Heart left ventricle (tissue), 16 donors: Measurements from ENCODE around the gene SRSF12. TPM values are rescaled to one million over a fixed set of nuclear protein-coding genes. Genes with fewer than 3 reads are reported as not detected.

Experiments
- ATAC-seq, 4 donors: fragments of 200-7000 bp; cut with Tn5 transposase; one replicate each; pipeline ENCODE4 v1.9.1; 2020 to 2022; ENCODE audit warnings: moderate library complexity in 4 of 4, mild to moderate bottlenecking in 3 of 4, moderate number of reproducible peaks in 1 of 4
- DNase-seq, 5 donors: peaks; one replicate each; pipeline ENCODE4 v3.0.0-alpha.2; 2020
- H3K27ac ChIP-seq, 12 donors: fragments of 200-600 bp; sonication (generic) in 4 of 12; one replicate each; pipeline versions ENCODE4 v1.5.0 to v1.8.0; 2016 to 2022; ENCODE audit warnings: mild to moderate bottlenecking in 2 of 12
- H3K27me3 ChIP-seq, 9 donors: fragments of 200-600 bp; sonication (generic) in 2 of 9; one replicate each; pipeline versions ENCODE4 v1.5.1 to v1.8.0; 2016 to 2022; ENCODE audit warnings: mild to moderate bottlenecking in 3 of 9
- H3K36me3 ChIP-seq, 9 donors: fragments of 200-600 bp; sonication (generic) in 2 of 9; one replicate each; pipeline versions ENCODE4 v1.5.0 to v1.8.0; 2018 to 2022; ENCODE audit warnings: mild to moderate bottlenecking in 2 of 9
- H3K4me1 ChIP-seq, 12 donors: fragments of 200-600 bp; sonication (generic) in 4 of 12; one replicate each; pipeline versions ENCODE4 v1.5.0 to v1.8.0; 2016 to 2022; ENCODE audit warnings: mild to moderate bottlenecking in 3 of 12
- H3K4me3 ChIP-seq, 12 donors: fragments of 200-600 bp; sonication (generic) in 4 of 12; one replicate each; pipeline versions ENCODE4 v1.5.0 to v1.8.0; 2017 to 2022; ENCODE audit warnings: mild to moderate bottlenecking in 9 of 12, moderate library complexity in 4 of 12
- H3K9me3 ChIP-seq, 12 donors: fragments of 200-600 bp; sonication (generic) in 4 of 12; one replicate each; pipeline versions ENCODE4 v1.5.0 to v1.8.0; 2016 to 2022; ENCODE audit warnings: mild to moderate bottlenecking in 1 of 12
- CTCF ChIP-seq, 12 donors: fragments of 200-600 bp; sonication (generic) in 4 of 12; IDR thresholded peaks; one replicate each; pipeline versions ENCODE4 v1.5.0 to v1.8.0; 2018 to 2022; ENCODE audit warnings: antibody characterized with exemption in 12 of 12, mild to moderate bottlenecking in 5 of 12
- POLR2A ChIP-seq, 2 donors: fragments of 450-650 bp; IDR thresholded peaks; one replicate each; pipeline ENCODE4 v1.6.1; 2017; ENCODE audit warnings: antibody characterized with exemption in 2 of 2, mild to moderate bottlenecking in 2 of 2, moderate library complexity in 2 of 2
- WGBS, 4 donors: extraction: QIAGEN DNeasy Blood & Tissue Kit in 2 of 4; methylation state at CpG; one replicate each; pipeline versions ENCODE4 v1.1.5 to v1.1.7; 2013 to 2018; 5-methylcytosine and 5-hydroxymethylcytosine counted together
- intact Hi-C, 10 donors: fragments of 100-400 bp; cut with DNase I; formaldehyde crosslinking; loops; one replicate each; pipeline versions ENCODE4 v1.11.1 to v1.14.2; 2022
- polyA plus RNA-seq, 2 donors: library from polyadenylated mRNA; stranded (reverse); fragments of 200-250 nt; gene quantifications; one replicate each; pipeline ENCODE4 v1.2.3, GENCODE V29; 2013
- total RNA-seq, 9 donors: library from RNA; depleted of rRNA in 2 of 9; stranded (reverse); fragments of >200 nt in 2 of 9; fragmentation: NEBNext Ultra II Directional in 3 of 9; extraction: Animal tissue kit (Norgen Biotek cat#: 25700) in 3 of 9; gene quantifications; one replicate each; pipeline versions ENCODE4 v1.1.0 to v1.2.4, GENCODE V29; 2016 to 2023
- donor health status: ischemic (EF 13 %, LVEDD 7.1; RV severe dilation, severe dysfunction).
- donor health status: healthy with polysubstance abuse.
- donor health status: DM: no; HTN: yes; CAD: no.
- donor health status: DM: no; HTN: no; CAD: no.
- donor health status: ischemic (EF 25% LVEDD 6.9; RV normal size, moderate dysfunction).
- donor health status: ischemic (EF 25% LVEDD 5.7; RV mildly dilated, moderate dysfunction).
- donor health status: healthy.
- donor health status: DM: yes; HTN: yes; CAD: no.
- donor health status: ischemic (EF 35%, LVEDD 5.7; RV mildly dilated, moderate dysfunction).
- donor health status: nonischemic (EF 11% LVEDD 7.7; RV severe dilation, severe dysfunction).
- donor health status: DM: yes; HTN: yes; CAD: no.
- donor health status: PGD.
- donor health status: ischemic (EF 29% LVEDD 5.4; RV normal size, mild dysfunction).
- donor health status: nonischemic (EF 23%, LVEDD 6.1; RV moderate dilation, normal function).

The SRSF12 gene
- total and polyA plus RNA-seq, 11 donors = 0.14 to 0.48 (median 0.22) TPM; not detected in 5

- no peaks in the 10 kb centered on the region for H3K27me3 ChIP-seq
- DNase-seq (no peak), ATAC-seq (no peak)
- no peak overlapping the region for H3K4me3 ChIP-seq
- no peaks in the 10 kb centered on the region for H3K4me1 ChIP-seq
- H3K9me3 ChIP-seq = no peaks in the 10 kb centered on the region
- 94 to 96% (median 95%) methylated on average over 12 of the region's 12 CpGs for WGBS, 4 donors
- TF ChIP-seq POLR2A (IDR thresholded peaks at IDR 0.05) = no peak
- no peak for TF ChIP-seq CTCF (IDR thresholded peaks at IDR 0.05)
- H3K27ac ChIP-seq = no peak overlapping the region
- no peaks in the 10 kb centered on the region for H3K36me3 ChIP-seq
- intact Hi-C loops = no loop called here
Measured at GRCh38 chr6:89059227-89059626, 58.6 kb downstream of the SRSF12 start.

- Histone ChIP-seq H3K4me3 (no peak overlapping the region), H3K36me3 (no peaks in the 10 kb centered on the region), H3K27ac (no peak overlapping the region), H3K9me3 (no peaks in the 10 kb centered on the region), H3K27me3 (no peaks in the 10 kb centered on the region), H3K4me1 (no peaks in the 10 kb centered on the region)
- no peak for ATAC-seq
- 56 to 72% (median 63%) methylated on average over 5 of the region's 5 CpGs for WGBS, 4 donors
- no peak for DNase-seq
- TF ChIP-seq CTCF (IDR thresholded peaks at IDR 0.05) = no peak
- no peak for TF ChIP-seq POLR2A (IDR thresholded peaks at IDR 0.05)
- intact Hi-C loops = no loop called here
Measured at GRCh38 chr6:89058627-89059026, 59.2 kb downstream of the SRSF12 start.

GRCh38 chr6:89057759-89058158, 60.1 kb downstream of the SRSF12 start:
- Histone ChIP-seq H3K9me3 (no peaks in the 10 kb centered on the region), H3K27me3 (no peaks in the 10 kb centered on the region), H3K27ac (no peak overlapping the region), H3K36me3 (no peaks in the 10 kb centered on the region), H3K4me3 (no peak overlapping the region), H3K4me1 (no peaks in the 10 kb centered on the region)
- ATAC-seq = no peak
- DNase-seq = no peak
- TF ChIP-seq POLR2A (IDR thresholded peaks at IDR 0.05) (no peak), CTCF (IDR thresholded peaks at IDR 0.05) (no peak)
- intact Hi-C loops = no loop called here
- WGBS, 4 donors = 79 to 88% (median 84%) methylated on average over 2 of the region's 2 CpGs

- Histone ChIP-seq H3K4me1 (peaks cover 0 to 17% (median 3%) of the 10 kb centered on the region in 12 donors), H3K36me3 (no peaks in the 10 kb centered on the region), H3K27me3 (no peaks in the 10 kb centered on the region), H3K9me3 (no peaks in the 10 kb centered on the region), H3K27ac (no peak overlapping the region), H3K4me3 (no peak overlapping the region)
- DNase-seq (no peak), ATAC-seq (no peak)
- intact Hi-C loops = no loop called here
- WGBS, 4 donors = 90 to 95% (median 95%) methylated on average over 4 of the region's 4 CpGs
- TF ChIP-seq POLR2A (IDR thresholded peaks at IDR 0.05) (no peak), CTCF (IDR thresholded peaks at IDR 0.05) (no peak)
Measured at GRCh38 chr6:89054208-89054607, 63.7 kb downstream of the SRSF12 start.
